Measurements from ENCODE around the gene SLC45A3. TPM values are rescaled to one million over a fixed set of nuclear protein-coding genes. Genes with fewer than 3 reads are reported as not detected.

SLC45A3 gene
- total RNA-seq, 1 donor from 2014 or later, result 9.2 TPM

DNA sequence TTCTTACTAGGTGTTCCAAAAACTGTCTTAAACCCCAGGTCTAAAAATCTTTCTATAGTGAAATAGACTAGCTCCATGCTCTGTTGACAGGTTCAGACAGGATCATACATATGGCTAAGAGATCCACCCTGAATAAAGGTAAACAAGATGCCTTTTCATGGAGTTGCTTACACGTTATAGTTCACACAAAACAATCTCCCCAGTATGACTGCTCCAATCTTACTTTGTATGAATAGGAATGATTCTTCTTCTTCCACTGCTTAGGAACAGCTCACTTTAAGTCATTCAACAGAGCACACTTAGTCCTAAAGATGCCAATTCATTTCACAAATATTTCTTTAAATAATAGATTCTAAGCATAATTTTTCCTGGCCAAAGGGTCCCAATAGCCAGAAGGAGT, 64.5 kb downstream of the SLC45A3 start:
- DNase-seq (ENCODE audit: low spot score), result no peak
- no peaks in the 10 kb centered on the region for H3K27me3 Mint-ChIP-seq (ENCODE audit: unreplicated experiment)
- no peak overlapping the region for H3K27ac Mint-ChIP-seq (ENCODE audit: unreplicated experiment)
- peaks cover 13% of the 10 kb centered on the region for H3K4me1 Mint-ChIP-seq (ENCODE audit: unreplicated experiment)
- H3K9me3 Mint-ChIP-seq (ENCODE audit: unreplicated experiment), result no peaks in the 10 kb centered on the region
- peak overlapping the region; percentile 12 for H3K4me3 Mint-ChIP-seq (ENCODE audit: unreplicated experiment)
- TF ChIP-seq, protein P1, sequence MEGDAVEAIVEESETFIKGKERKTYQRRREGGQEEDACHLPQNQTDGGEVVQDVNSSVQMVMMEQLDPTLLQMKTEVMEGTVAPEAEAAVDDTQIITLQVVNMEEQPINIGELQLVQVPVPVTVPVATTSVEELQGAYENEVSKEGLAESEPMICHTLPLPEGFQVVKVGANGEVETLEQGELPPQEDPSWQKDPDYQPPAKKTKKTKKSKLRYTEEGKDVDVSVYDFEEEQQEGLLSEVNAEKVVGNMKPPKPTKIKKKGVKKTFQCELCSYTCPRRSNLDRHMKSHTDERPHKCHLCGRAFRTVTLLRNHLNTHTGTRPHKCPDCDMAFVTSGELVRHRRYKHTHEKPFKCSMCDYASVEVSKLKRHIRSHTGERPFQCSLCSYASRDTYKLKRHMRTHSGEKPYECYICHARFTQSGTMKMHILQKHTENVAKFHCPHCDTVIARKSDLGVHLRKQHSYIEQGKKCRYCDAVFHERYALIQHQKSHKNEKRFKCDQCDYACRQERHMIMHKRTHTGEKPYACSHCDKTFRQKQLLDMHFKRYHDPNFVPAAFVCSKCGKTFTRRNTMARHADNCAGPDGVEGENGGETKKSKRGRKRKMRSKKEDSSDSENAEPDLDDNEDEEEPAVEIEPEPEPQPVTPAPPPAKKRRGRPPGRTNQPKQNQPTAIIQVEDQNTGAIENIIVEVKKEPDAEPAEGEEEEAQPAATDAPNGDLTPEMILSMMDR (IDR thresholded peaks at IDR 0.05; ENCODE audit: unreplicated experiment), result no peak
- H3K36me3 Mint-ChIP-seq (ENCODE audit: low read depth, unreplicated experiment), result peaks cover 44% of the 10 kb centered on the region

DNA sequence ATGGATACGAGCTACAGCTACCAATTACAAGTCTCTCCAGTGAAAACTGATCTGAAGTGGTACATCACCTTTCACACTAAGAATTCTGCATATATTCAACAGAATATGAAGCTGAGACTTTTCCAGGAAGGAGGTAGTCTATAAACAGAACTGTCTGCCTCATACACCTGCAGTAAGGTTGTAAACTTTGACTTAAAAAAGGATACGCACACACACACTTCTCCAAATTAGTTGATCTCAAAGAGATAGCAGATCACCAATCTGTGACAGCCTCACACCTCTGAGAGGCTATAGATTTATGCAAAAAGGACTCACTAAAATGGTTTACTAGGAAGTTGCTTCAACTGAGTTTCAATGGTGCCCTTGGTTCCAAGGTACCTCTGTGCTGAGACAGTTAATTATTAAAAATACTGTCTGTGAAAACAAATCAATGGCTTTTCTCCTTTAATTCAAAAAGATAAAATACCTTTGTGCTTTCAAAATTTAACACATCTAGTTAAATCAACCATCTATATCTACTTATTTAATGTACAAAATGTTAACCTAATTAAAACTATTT, 66.4 kb downstream of the SLC45A3 start:
- H3K27ac Mint-ChIP-seq (ENCODE audit: unreplicated experiment), result no peak overlapping the region

GRCh38 chr1:205612556-205612955, 67.8 kb downstream of the SLC45A3 start:
- no peaks in the 10 kb centered on the region for H3K9me3 Mint-ChIP-seq (ENCODE audit: unreplicated experiment)

More for the DNA sequence above, 66.4 kb downstream of the SLC45A3 start:
- H3K9me3 Mint-ChIP-seq (ENCODE audit: unreplicated experiment), result no peaks in the 10 kb centered on the region
- H3K27me3 Mint-ChIP-seq (ENCODE audit: unreplicated experiment), result no peaks in the 10 kb centered on the region
- TF ChIP-seq, protein P1 (IDR thresholded peaks at IDR 0.05; ENCODE audit: unreplicated experiment), result no peak
- no peak overlapping the region for H3K4me3 Mint-ChIP-seq (ENCODE audit: unreplicated experiment)
- no peak for DNase-seq (ENCODE audit: low spot score)
- peaks cover 31% of the 10 kb centered on the region for H3K4me1 Mint-ChIP-seq (ENCODE audit: unreplicated experiment)
- peaks cover 30% of the 10 kb centered on the region for H3K36me3 Mint-ChIP-seq (ENCODE audit: low read depth, unreplicated experiment)

GRCh38 chr1:205612104-205612503, 68.2 kb downstream of the SLC45A3 start:
- no peaks in the 10 kb centered on the region for H3K9me3 Mint-ChIP-seq (ENCODE audit: unreplicated experiment)

More at GRCh38 chr1:205612556-205612955, 67.8 kb downstream of the SLC45A3 start:
- Mint-ChIP-seq H3K36me3 (ENCODE audit: low read depth, unreplicated experiment) (peaks cover 28% of the 10 kb centered on the region), H3K4me3 (ENCODE audit: unreplicated experiment) (no peak overlapping the region), H3K4me1 (ENCODE audit: unreplicated experiment) (peaks cover 40% of the 10 kb centered on the region), H3K27ac (ENCODE audit: unreplicated experiment) (no peak overlapping the region), H3K27me3 (ENCODE audit: unreplicated experiment) (no peaks in the 10 kb centered on the region)
- no peak for DNase-seq (ENCODE audit: low spot score)
- TF ChIP-seq, protein P1 (IDR thresholded peaks at IDR 0.05; ENCODE audit: unreplicated experiment), result no peak

DNA sequence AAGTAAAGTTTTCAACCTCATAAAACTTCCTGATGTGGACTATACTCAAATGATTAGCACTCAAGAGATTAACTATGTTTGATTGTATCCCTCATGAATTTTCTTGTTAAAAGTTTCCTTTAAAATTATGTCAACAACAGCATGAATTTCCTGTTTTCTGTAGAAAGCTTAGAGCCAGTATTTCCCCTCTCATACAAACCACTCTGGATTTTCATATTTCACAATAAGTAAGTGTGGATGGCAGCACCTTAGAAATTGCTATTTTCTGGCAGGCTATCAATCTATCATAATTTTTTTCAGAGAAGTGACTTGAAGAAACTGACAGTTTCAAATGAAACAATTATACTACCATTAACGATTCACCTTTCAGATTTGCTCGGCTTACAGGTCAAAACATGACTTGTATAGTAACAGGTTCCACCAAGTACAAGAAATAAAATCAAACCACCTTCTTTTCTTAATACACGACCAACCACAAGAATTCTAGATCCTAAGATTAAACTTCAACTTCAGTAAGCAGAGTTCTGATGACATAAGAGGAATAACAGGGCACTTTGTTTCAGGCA, 69.3 kb downstream of the SLC45A3 start:
- H3K4me3 Mint-ChIP-seq (ENCODE audit: unreplicated experiment), result no peak overlapping the region
- H3K27ac Mint-ChIP-seq (ENCODE audit: unreplicated experiment), result peak overlapping the region; percentile 82
- no peaks in the 10 kb centered on the region for H3K27me3 Mint-ChIP-seq (ENCODE audit: unreplicated experiment)
- H3K4me1 Mint-ChIP-seq (ENCODE audit: unreplicated experiment), result peaks cover 38% of the 10 kb centered on the region
- peaks cover 15% of the 10 kb centered on the region for H3K36me3 Mint-ChIP-seq (ENCODE audit: low read depth, unreplicated experiment)
- DNase-seq (ENCODE audit: low spot score), result no peak
- TF ChIP-seq, protein P1 (IDR thresholded peaks at IDR 0.05; ENCODE audit: unreplicated experiment), result no peak
- no peaks in the 10 kb centered on the region for H3K9me3 Mint-ChIP-seq (ENCODE audit: unreplicated experiment)

More at GRCh38 chr1:205612104-205612503, 68.2 kb downstream of the SLC45A3 start:
- H3K27ac Mint-ChIP-seq (ENCODE audit: unreplicated experiment), result no peak overlapping the region
- TF ChIP-seq, protein P1 (IDR thresholded peaks at IDR 0.05; ENCODE audit: unreplicated experiment), result no peak
- peaks cover 26% of the 10 kb centered on the region for H3K36me3 Mint-ChIP-seq (ENCODE audit: low read depth, unreplicated experiment)
- H3K27me3 Mint-ChIP-seq (ENCODE audit: unreplicated experiment), result no peaks in the 10 kb centered on the region
- DNase-seq (ENCODE audit: low spot score), result no peak
- no peak overlapping the region for H3K4me3 Mint-ChIP-seq (ENCODE audit: unreplicated experiment)
- peaks cover 41% of the 10 kb centered on the region for H3K4me1 Mint-ChIP-seq (ENCODE audit: unreplicated experiment)

Data from endothelial cell (in vitro differentiated cells).